H1 (cell line): ENCODE results near the gene L3MBTL2. TPM values are rescaled to one million over a fixed set of nuclear protein-coding genes. Genes with fewer than 3 reads are reported as not detected.

Experiments used
- CTCF ChIA-PET: fragments of 300-600 bp; sonication (Branson Sonifier 250); formaldehyde crosslinking; loops from one replicate; lab custom pipeline; 2021; ENCODE audit not compliant: partially characterized antibody; lab: Charles Lee
- POLR2A ChIA-PET: fragments of 300-600 bp; sonication (Branson Sonifier 250); formaldehyde crosslinking; loops from one replicate; lab custom pipeline; 2021; ENCODE audit warnings: inconsistent platforms; ENCODE audit not compliant: partially characterized antibody; lab: Charles Lee
- DNase-seq, 2 experiments: peaks; one replicate each; pipeline versions ENCODE4 v3.0.0 to v3.0.0-alpha.2; 2010 to 2022; ENCODE audit warnings: low spot score in 2 of 2, low read depth in 1 of 2, mixed read lengths in 1 of 2
- FAIRE-seq: peaks from 2 replicates; lab custom pipeline; 2011; peaks lifted over from hg19 to GRCh38; lab: Jason Lieb, UNC
- H2AFZ ChIP-seq: 2 replicates; pipeline ENCODE4 v1.8.1; 2012; ENCODE audit warnings: low read length, inconsistent platforms
- H2AK5ac ChIP-seq: 2 replicates; pipeline ENCODE4 v1.6.1; 2013; ENCODE audit warnings: low read depth, low read length
- H2BK120ac ChIP-seq: replicated peaks from 2 replicates; pipeline ENCODE3; 2013; ENCODE audit warnings: low read depth, low read length, inconsistent platforms
- H2BK12ac ChIP-seq: 2 replicates; pipeline ENCODE4 v1.6.1; 2013; ENCODE audit warnings: low read depth, low read length
- H2BK15ac ChIP-seq: 2 replicates; pipeline ENCODE4 v1.6.1; 2013; ENCODE audit warnings: low read length
- H2BK20ac ChIP-seq: 2 replicates; pipeline ENCODE4 v1.6.1; 2013; ENCODE audit warnings: low read length
- H2BK5ac ChIP-seq: 2 replicates; pipeline ENCODE4 v1.6.1; 2013; ENCODE audit warnings: low read depth, low read length
- H3K14ac ChIP-seq: 2 replicates; pipeline ENCODE4 v1.6.1; 2013; ENCODE audit warnings: inconsistent platforms; ENCODE audit not compliant: insufficient read length
- H3K18ac ChIP-seq: 2 replicates; pipeline ENCODE4 v1.6.1; 2013; ENCODE audit warnings: low read length; ENCODE audit errors: extremely low read depth
- H3K23ac ChIP-seq: 2 replicates; pipeline ENCODE4 v1.6.1; 2013; ENCODE audit warnings: inconsistent platforms; ENCODE audit not compliant: insufficient read length
- H3K23me2 ChIP-seq: 2 replicates; pipeline ENCODE4 v1.6.1; 2013; ENCODE audit warnings: low read depth, low read length
- H3K27ac ChIP-seq: 2 replicates; pipeline ENCODE4 v1.6.1; 2011; ENCODE audit warnings: low read depth, low read length, inconsistent platforms
- H3K27me3 ChIP-seq, 4 experiments: replicated peaks in 1 of 4; 1 replicate in 1 of 4; 2 replicates in 3 of 4; pipeline versions ENCODE4 v1.6.1 to v1.8.1; 2011 to 2013; ENCODE audit warnings: low read length in 3 of 4, mild to moderate bottlenecking in 3 of 4, inconsistent platforms in 2 of 4, mixed read lengths in 2 of 4, moderate library complexity in 1 of 4; ENCODE audit not compliant: control insufficient read depth in 3 of 4, insufficient read depth in 3 of 4; ENCODE audit errors: extremely low read depth in 1 of 4
- H3K36me3 ChIP-seq, 4 experiments: 2 replicates each; pipeline versions ENCODE4 v1.6.1 to v1.8.1; 2011 to 2013; ENCODE audit warnings: mild to moderate bottlenecking in 4 of 4, low read length in 3 of 4, moderate library complexity in 2 of 4, control low read depth in 1 of 4, inconsistent platforms in 1 of 4; ENCODE audit not compliant: insufficient read depth in 4 of 4, control insufficient read depth in 2 of 4
- H3K4ac ChIP-seq: replicated peaks from 2 replicates; pipeline ENCODE3; 2013; ENCODE audit warnings: low read length, low read depth, mixed read lengths, inconsistent platforms; ENCODE audit not compliant: insufficient read length
- H3K4me1 ChIP-seq, 4 experiments: replicated peaks in 1 of 4; 1 replicate in 1 of 4; 2 replicates in 3 of 4; pipeline versions ENCODE4 v1.6.1 to v1.8.1; 2011 to 2013; ENCODE audit warnings: low read length in 3 of 4, inconsistent platforms in 2 of 4, mixed read lengths in 1 of 4; ENCODE audit not compliant: insufficient read depth in 4 of 4, control insufficient read depth in 3 of 4
- H3K4me2 ChIP-seq, 2 experiments: 2 replicates each; pipeline versions ENCODE4 v1.6.1 to v1.8.1; 2011 to 2013; ENCODE audit warnings: low read depth in 2 of 2, low read length in 2 of 2, control low read depth in 1 of 2, inconsistent platforms in 1 of 2, mild to moderate bottlenecking in 1 of 2; ENCODE audit not compliant: insufficient read depth in 1 of 2
- H3K4me3 ChIP-seq, 4 experiments: fragments of 200-600, 300-600 bp in 1 of 4; sonication (generic), shearing (Covaris generic), sonication (Bioruptor Twin) in 1 of 4; 2 replicates each; pipeline versions ENCODE4 v1.5.1 to v1.8.1; 2011 to 2016; ENCODE audit warnings: low read length in 4 of 4, low read depth in 3 of 4, control low read depth in 2 of 4, inconsistent platforms in 2 of 4, mild to moderate bottlenecking in 2 of 4, mixed read lengths in 1 of 4, moderate library complexity in 1 of 4; ENCODE audit not compliant: insufficient read depth in 2 of 4; ENCODE audit errors: extremely low read depth in 1 of 4
- H3K56ac ChIP-seq: replicated peaks from 2 replicates; pipeline ENCODE3; 2013; ENCODE audit warnings: low read depth, mild to moderate bottlenecking, mixed read lengths, low read length, inconsistent platforms; ENCODE audit not compliant: insufficient read length
- H3K79me1 ChIP-seq: 2 replicates; pipeline ENCODE4 v1.6.1; 2013; ENCODE audit warnings: low read depth, low read length, control low read depth
- H3K79me2 ChIP-seq, 2 experiments: 2 replicates each; pipeline versions ENCODE4 v1.6.1 to v1.8.1; 2012 to 2013; ENCODE audit warnings: low read length in 2 of 2, mild to moderate bottlenecking in 2 of 2, inconsistent platforms in 1 of 2; ENCODE audit not compliant: insufficient read depth in 2 of 2, control insufficient read depth in 1 of 2
- H3K9ac ChIP-seq, 4 experiments: replicated peaks in 1 of 4; 1 replicate in 1 of 4; 2 replicates in 3 of 4; pipeline versions ENCODE4 v1.6.1 to v1.8.1; 2011 to 2013; ENCODE audit warnings: low read depth in 3 of 4, low read length in 3 of 4, control low read depth in 2 of 4, mild to moderate bottlenecking in 2 of 4, moderate library complexity in 2 of 4, inconsistent platforms in 1 of 4; ENCODE audit errors: extremely low read depth in 1 of 4
- H3K9me3 ChIP-seq, 2 experiments: 2 replicates each; pipeline versions ENCODE4 v1.6.1 to v1.8.1; 2012 to 2013; ENCODE audit warnings: mild to moderate bottlenecking in 2 of 2, moderate library complexity in 2 of 2, control low read depth in 1 of 2, inconsistent platforms in 1 of 2, low read depth in 1 of 2, low read length in 1 of 2, mixed read lengths in 1 of 2; ENCODE audit not compliant: insufficient read depth in 2 of 2
- H4K20me1 ChIP-seq, 2 experiments: replicated peaks in 1 of 2; 2 replicates each; pipeline versions ENCODE3 to v1.8.1; 2011 to 2013; ENCODE audit warnings: inconsistent platforms in 2 of 2, low read length in 2 of 2, mild to moderate bottlenecking in 1 of 2; ENCODE audit not compliant: insufficient read depth in 2 of 2, control insufficient read depth in 1 of 2
- H4K5ac ChIP-seq: 2 replicates; pipeline ENCODE4 v1.6.1; 2013; ENCODE audit warnings: low read length, low read depth, mixed read lengths, inconsistent platforms; ENCODE audit not compliant: insufficient read length
- H4K8ac ChIP-seq: 2 replicates; pipeline ENCODE4 v1.8.0; 2013; ENCODE audit warnings: mild to moderate bottlenecking, moderate library complexity, low read length, inconsistent platforms; ENCODE audit not compliant: insufficient read depth; ENCODE audit errors: extremely low read depth
- H4K91ac ChIP-seq: replicated peaks from 2 replicates; pipeline ENCODE3; 2013; ENCODE audit warnings: low read length, mixed read lengths, inconsistent platforms; ENCODE audit not compliant: insufficient read length
- BCL11A ChIP-seq, 2 experiments: IDR thresholded peaks; one replicate each; pipeline ENCODE4 v1.6.1; 2011; ENCODE audit warnings: low read depth in 2 of 2, low read length in 2 of 2, mild to moderate bottlenecking in 2 of 2
- CTCF ChIP-seq, 3 experiments: IDR thresholded peaks; 1 replicate in 2 of 3; 2 replicates in 1 of 3; pipeline versions ENCODE4 v1.5.1 to v1.6.1; 2011; ENCODE audit warnings: low read length in 3 of 3, mild to moderate bottlenecking in 3 of 3, inconsistent platforms in 2 of 3, low read depth in 1 of 3, moderate library complexity in 1 of 3; ENCODE audit not compliant: insufficient read depth in 1 of 3; ENCODE audit errors: control extremely low read depth in 1 of 3
- GTF2F1 ChIP-seq: IDR thresholded peaks from 2 replicates; pipeline ENCODE4 v1.6.1; 2012; ENCODE audit warnings: low read depth, low read length, improper control_type of control experiment, borderline replicate concordance
- HDAC2 ChIP-seq, 2 experiments: fragments of 300-600 bp in 1 of 2; sonication (generic) in 1 of 2; IDR thresholded peaks; 2 replicates each; pipeline ENCODE4 v1.6.1; 2011 to 2012; ENCODE audit warnings: low read depth in 2 of 2, low read length in 2 of 2, mild to moderate bottlenecking in 2 of 2, moderate library complexity in 2 of 2, borderline replicate concordance in 1 of 2, inconsistent platforms in 1 of 2
- WGBS, 2 experiments: shearing (Covaris generic) in 1 of 2; methylation state at CpG; one replicate each; pipeline versions ENCODE4 v1.1.6 to v1.1.7; 2013 to 2015; ENCODE audit warnings: low lambda C conversion rate in 2 of 2, mixed read lengths in 2 of 2, inconsistent platforms in 1 of 2, low coverage in 1 of 2, missing lambda C conversion rate in 1 of 2; ENCODE audit not compliant: insufficient replicate concordance in 2 of 2, insufficient coverage in 1 of 2, insufficient read length in 1 of 2; ENCODE audit errors: extremely low coverage in 1 of 2, missing lambda C conversion rate in 1 of 2; 5-methylcytosine and 5-hydroxymethylcytosine counted together
- polyA plus RNA-seq, 7 experiments: library from polyadenylated mRNA; depleted of rRNA in 3 of 7; stranded (reverse) in 5 of 7; unstranded in 2 of 7; fragments of >200 nt in 5 of 7; fragments of 200-250 nt in 2 of 7; gene quantifications; 1 replicate in 5 of 7; 2 replicates in 1 of 7; 4 replicates in 1 of 7; pipeline versions ENCODE4 v1.2.1 to v1.2.3, GENCODE V29; 2011 to 2013; ENCODE audit warnings: missing spikeins in 2 of 7, mixed read lengths in 2 of 7
- total RNA-seq: library from RNA; stranded (reverse); fragmentation: NEBNext Ultra II Directional; extraction: Animal tissue kit (Norgen Biotek cat#: 25700); gene quantifications from 2 replicates; pipeline ENCODE4 v1.2.1, GENCODE V29; 2021

L3MBTL2 gene
- total and polyA plus RNA-seq, 2 of the 8 experiments (the other 6 are each of a cell fraction or from before 2014, with no cell fraction given) = 23.9 to 24.9 TPM

- Histone ChIP-seq H3K9ac (no peak overlapping the region), H3K4ac (no peak overlapping the region), H3K56ac (no peak overlapping the region), H3K79me1 (no peaks in the 10 kb centered on the region), H3K23ac (no peak overlapping the region), H2AFZ (0 out of 2 replicates have a peak overlapping the region, but pooled peaks have one; percentile 87), H3K4me2 (peak overlapping the region; percentile 63 to 99), H4K5ac (no peak overlapping the region), H3K18ac (no peak overlapping the region), H2BK12ac (no peak overlapping the region), H3K79me2 (no peaks in the 10 kb centered on the region), H3K4me1 (peaks cover 0 to 2% (median under 1%) of the 10 kb centered on the region in 4 experiments; a peak in 1 of 7 replicates), H3K36me3 (no peaks in the 10 kb centered on the region), H4K91ac (no peak overlapping the region), H3K9me3 (no peaks in the 10 kb centered on the region), H4K20me1 (no peaks in the 10 kb centered on the region), H3K23me2 (peaks cover 14% of the 10 kb centered on the region), H2AK5ac (no peak overlapping the region), H3K4me3 (peak overlapping the region; percentile 48 to 81 (median 76)), H2BK5ac (no peak overlapping the region), H2BK15ac (no peak overlapping the region), H2BK120ac (no peak overlapping the region), H3K27ac (no peak overlapping the region), H3K27me3 (peaks cover 0 to 20% (median 14%) of the 10 kb centered on the region in 4 experiments; a peak in 6 of 7 replicates), H2BK20ac (no peak overlapping the region), H3K14ac (no peak overlapping the region), H4K8ac (no peak overlapping the region)
- POLR2A ChIA-PET = interaction anchor here (1.0 to 2.1 kb wide), 5 partner anchors 9 to 46 kb away, joined by 3 to 8 read pairs (median 3); no protein-coding TSS in a partner anchor
- no peak for DNase-seq
- CTCF ChIA-PET = interaction anchor here (1.9 kb wide), 1 partner anchor 46 kb away, joined by 4 read pairs; no protein-coding TSS in a partner anchor
- no peak for FAIRE-seq
- WGBS, 2 experiments = 11% methylated on average over 9 of the region's 9 CpGs; no CpG with 5 or more reads in 1 of the 2 experiments
- TF ChIP-seq CTCF (IDR thresholded peaks at IDR 0.05; ENCODE audit: control extremely low read depth in 1 of 3, insufficient read depth in 1 of 3, low read depth in 1 of 3, low read length in 3 of 3) (peak in 1 of 3 experiments; percentile 0; a peak in 1 of 4 replicates), GTF2F1 (no peak), BCL11A (IDR thresholded peaks at IDR 0.05; ENCODE audit: low read depth in 2 of 2, low read length in 2 of 2) (no peak), HDAC2 (IDR thresholded peaks at IDR 0.05; ENCODE audit: borderline replicate concordance in 1 of 2, low read depth in 2 of 2, low read length in 2 of 2) (0 out of 4 replicates have a peak, but pooled peaks of 1 of the 2 experiments have one; percentile 12)
Observed at GRCh38 chr22:41198027-41198580, 7.0 kb upstream of the L3MBTL2 start.
